NCI-H2196 treated with DMSO at 0.1 percent for 48 hours (cell line): Measurements from ENCODE around the gene ABCG2.

Experiments used
- DNase-seq: peaks from one replicate; lab custom pipeline; 2025; ENCODE audit not compliant: unreplicated experiment; lab: John Stamatoyannopoulos, UW

The ABCG2 gene

GRCh38 chr4:88158489-88159228, at the start of gene ABCG2:
ABCG2 (minus strand) TSS chr4:88158639; CDS start chr4:88139995, 18,644 bp downstream.
- no peak for DNase-seq

GRCh38 chr4:88208156-88208555, 49.7 kb upstream of the ABCG2 start:
- no peak for DNase-seq

GRCh38 chr4:88207171-88207570, 48.7 kb upstream of the ABCG2 start:
- DNase-seq, result no peak

- no peak for DNase-seq
These were observed 46.4 kb upstream of the ABCG2 start for GRCh38 chr4:88204882-88205281.

- no peak for DNase-seq
These were observed 44.0 kb upstream of the ABCG2 start for GRCh38 chr4:88202443-88202842.

GRCh38 chr4:88200186-88200585, 41.7 kb upstream of the ABCG2 start:
- no peak for DNase-seq

- no peak for DNase-seq
These were observed 38.2 kb upstream of the ABCG2 start for GRCh38 chr4:88196523-88197185.

- DNase-seq, result no peak
These were observed 37.5 kb upstream of the ABCG2 start for GRCh38 chr4:88196013-88196365.

GRCh38 chr4:88195328-88196012, 37.0 kb upstream of the ABCG2 start:
- DNase-seq, result no peak

GRCh38 chr4:88191404-88191803, 33.0 kb upstream of the ABCG2 start:
- no peak for DNase-seq

GRCh38 chr4:88189881-88190585, 31.6 kb upstream of the ABCG2 start:
- DNase-seq, result no peak

- no peak for DNase-seq
These were observed 30.9 kb upstream of the ABCG2 start for GRCh38 chr4:88189418-88189738.

- no peak for DNase-seq
These were observed 30.4 kb upstream of the ABCG2 start for GRCh38 chr4:88188738-88189417.

GRCh38 chr4:88187766-88188165, 29.3 kb upstream of the ABCG2 start:
- no peak for DNase-seq

- DNase-seq, result no peak
These were observed 27.5 kb upstream of the ABCG2 start for GRCh38 chr4:88185906-88186305.

GRCh38 chr4:88179261-88179660, 20.8 kb upstream of the ABCG2 start:
- no peak for DNase-seq

GRCh38 chr4:88178626-88179231, 20.3 kb upstream of the ABCG2 start:
- no peak for DNase-seq

GRCh38 chr4:88177983-88178625, 19.7 kb upstream of the ABCG2 start:
- DNase-seq, result no peak

GRCh38 chr4:88172987-88173386, 14.5 kb upstream of the ABCG2 start:
- DNase-seq, result no peak

GRCh38 chr4:88171206-88171605, 12.8 kb upstream of the ABCG2 start:
- DNase-seq, result no peak
